Stimulated activated naive CD8-positive, alpha-beta T cell treated with anti-CD3 and anti-CD28 coated beads, Interleukin-15, Interleukin-2, amounts not matched to agents 100 ng/mL and 50 ng/mL, for 24 hours (primary cell): ENCODE data around the gene CHST4.
"Not testable (repeated sequence)": the region's sequence is repeated elsewhere in the genome, so short reads cannot be mapped to it uniquely, and the experiment has no call there.

Experiments
- H3K27ac Mint-ChIP-seq: one replicate; pipeline ENCODE4 v1.8.0; 2021; ENCODE audit warnings: mild to moderate bottlenecking, mixed read lengths
- H3K27me3 Mint-ChIP-seq: one replicate; pipeline ENCODE4 v1.8.0; 2021; ENCODE audit warnings: mixed read lengths
- H3K36me3 Mint-ChIP-seq: one replicate; pipeline ENCODE4 v1.8.0; 2021; ENCODE audit warnings: low read depth, mixed read lengths
- H3K4me1 Mint-ChIP-seq: one replicate; pipeline ENCODE4 v1.8.0; 2021; ENCODE audit warnings: low read depth, mixed read lengths
- H3K4me3 Mint-ChIP-seq: one replicate; pipeline ENCODE4 v1.8.0; 2021; ENCODE audit warnings: mild to moderate bottlenecking, mixed read lengths
- H3K9me3 Mint-ChIP-seq: one replicate; pipeline ENCODE4 v1.8.0; 2021; ENCODE audit warnings: mixed read lengths

CHST4 gene

GRCh38 chr16:71573387-71574094, 47.3 kb downstream of the CHST4 start:
- H3K4me3 Mint-ChIP-seq, result no peak overlapping the region
- H3K27ac Mint-ChIP-seq, result no peak overlapping the region
- H3K36me3 Mint-ChIP-seq, result no peaks in the 10 kb centered on the region
- H3K27me3 Mint-ChIP-seq, result peaks cover 3% of the 10 kb centered on the region
- no peaks in the 10 kb centered on the region for H3K4me1 Mint-ChIP-seq
- no peaks in the 10 kb centered on the region for H3K9me3 Mint-ChIP-seq

- Mint-ChIP-seq H3K4me3 (no peak overlapping the region), H3K27me3 (peaks cover 3% of the 10 kb centered on the region), H3K27ac (no peak overlapping the region), H3K36me3 (no peaks in the 10 kb centered on the region), H3K4me1 (no peaks in the 10 kb centered on the region), H3K9me3 (no peaks in the 10 kb centered on the region)
Observed at GRCh38 chr16:71574702-71575101, 48.5 kb downstream of the CHST4 start.

GRCh38 chr16:71576971-71577370, 50.7 kb downstream of the CHST4 start, which contains the start of gene TAT:
TAT (minus strand) TSS chr16:71577092; CDS start chr16:71576415, 677 bp downstream.
- Mint-ChIP-seq H3K27ac (no peak within 1 kb of the TSS), H3K4me1 (no peaks in the 10 kb centered on the region), H3K9me3 (no peaks in the 10 kb centered on the region), H3K27me3 (peaks cover 10% of the 10 kb centered on the region), H3K4me3 (no peak within 1 kb of the TSS), H3K36me3 (no peaks in the 10 kb centered on the region)

GRCh38 chr16:71582553-71582848, 56.3 kb downstream of the CHST4 start:
- not testable (repeated sequence) for H3K4me3 Mint-ChIP-seq

DNA sequence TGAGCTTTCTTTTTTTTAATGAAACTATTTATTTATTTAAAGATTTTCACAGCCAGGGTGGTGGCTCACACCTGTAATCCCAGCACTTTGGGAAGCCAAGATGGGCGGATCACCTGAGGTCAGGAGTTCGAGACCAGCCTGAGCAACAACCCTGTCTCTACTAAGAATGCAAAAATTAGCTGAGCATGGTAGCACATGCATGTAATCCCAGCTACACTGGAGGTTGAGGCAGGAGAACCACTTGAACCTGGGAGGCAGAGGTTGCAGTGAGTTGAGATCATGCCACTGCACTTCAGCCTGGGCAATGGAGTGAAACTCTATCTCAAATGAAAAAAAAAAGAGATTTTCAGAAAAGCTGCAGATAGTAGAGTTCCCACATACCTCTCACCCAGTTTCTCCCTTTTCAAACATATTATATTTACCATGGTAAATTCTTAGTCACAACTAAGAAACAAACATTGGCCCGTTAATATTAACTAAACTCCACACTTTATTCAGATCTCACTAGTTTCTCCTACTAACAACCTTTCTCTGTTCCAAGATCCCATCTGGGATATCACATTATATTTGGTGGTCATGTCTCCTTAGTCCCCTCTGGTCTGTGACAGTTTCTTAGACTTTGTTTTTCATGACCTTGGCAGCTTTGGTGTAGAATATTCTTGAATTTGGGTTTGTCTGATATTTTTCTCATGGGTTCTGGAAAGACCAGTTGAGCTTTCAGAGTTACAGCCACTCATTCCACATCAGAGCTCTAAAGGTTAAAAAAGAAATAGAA, 58.5 kb downstream of the CHST4 start:
- no peaks in the 10 kb centered on the region for H3K4me1 Mint-ChIP-seq
- no peaks in the 10 kb centered on the region for H3K9me3 Mint-ChIP-seq
- H3K27me3 Mint-ChIP-seq, result peaks cover 46% of the 10 kb centered on the region
- no peak overlapping the region for H3K27ac Mint-ChIP-seq
- no peaks in the 10 kb centered on the region for H3K36me3 Mint-ChIP-seq
- H3K4me3 Mint-ChIP-seq, result no peak overlapping the region

More at GRCh38 chr16:71582553-71582848, 56.3 kb downstream of the CHST4 start:
- not testable (repeated sequence) for H3K36me3 Mint-ChIP-seq, H3K9me3 Mint-ChIP-seq, H3K27ac Mint-ChIP-seq, H3K4me1 Mint-ChIP-seq
- H3K27me3 Mint-ChIP-seq, result peaks cover 37% of the 10 kb centered on the region

- Mint-ChIP-seq H3K4me3 (no peak overlapping the region), H3K36me3 (no peaks in the 10 kb centered on the region), H3K27me3 (peaks cover 44% of the 10 kb centered on the region), H3K9me3 (no peaks in the 10 kb centered on the region), H3K27ac (no peak overlapping the region), H3K4me1 (no peaks in the 10 kb centered on the region)
Observed at GRCh38 chr16:71585318-71585703, 59.1 kb downstream of the CHST4 start.
